Gastrocnemius medialis (tissue), 4 donors: ENCODE results near the gene ARVCF.

Experiments
- POLR2A ChIP-seq, 2 donors: fragments of 450-650 bp; IDR thresholded peaks; one replicate each; pipeline ENCODE4 v1.6.1; 2017; ENCODE audit warnings: antibody characterized with exemption in 2 of 2, mild to moderate bottlenecking in 2 of 2, moderate library complexity in 2 of 2
- TF ChIP-seq, protein P1 (sequence below), 5 experiments: fragments of 450-650 bp in 3 of 5; fragments of 200-600 bp in 2 of 5; sonication (generic) in 2 of 5; IDR thresholded peaks in 4 of 5; conservative IDR thresholded peaks in 1 of 5; 1 replicate in 4 of 5; 2 replicates in 1 of 5; pipeline ENCODE4 v1.5.1; 2016 to 2019; ENCODE audit warnings: antibody characterized with exemption in 5 of 5, mild to moderate bottlenecking in 3 of 5, moderate library complexity in 3 of 5

- no peak for TF ChIP-seq POLR2A (IDR thresholded peaks at IDR 0.05)
- TF ChIP-seq, protein P1, sequence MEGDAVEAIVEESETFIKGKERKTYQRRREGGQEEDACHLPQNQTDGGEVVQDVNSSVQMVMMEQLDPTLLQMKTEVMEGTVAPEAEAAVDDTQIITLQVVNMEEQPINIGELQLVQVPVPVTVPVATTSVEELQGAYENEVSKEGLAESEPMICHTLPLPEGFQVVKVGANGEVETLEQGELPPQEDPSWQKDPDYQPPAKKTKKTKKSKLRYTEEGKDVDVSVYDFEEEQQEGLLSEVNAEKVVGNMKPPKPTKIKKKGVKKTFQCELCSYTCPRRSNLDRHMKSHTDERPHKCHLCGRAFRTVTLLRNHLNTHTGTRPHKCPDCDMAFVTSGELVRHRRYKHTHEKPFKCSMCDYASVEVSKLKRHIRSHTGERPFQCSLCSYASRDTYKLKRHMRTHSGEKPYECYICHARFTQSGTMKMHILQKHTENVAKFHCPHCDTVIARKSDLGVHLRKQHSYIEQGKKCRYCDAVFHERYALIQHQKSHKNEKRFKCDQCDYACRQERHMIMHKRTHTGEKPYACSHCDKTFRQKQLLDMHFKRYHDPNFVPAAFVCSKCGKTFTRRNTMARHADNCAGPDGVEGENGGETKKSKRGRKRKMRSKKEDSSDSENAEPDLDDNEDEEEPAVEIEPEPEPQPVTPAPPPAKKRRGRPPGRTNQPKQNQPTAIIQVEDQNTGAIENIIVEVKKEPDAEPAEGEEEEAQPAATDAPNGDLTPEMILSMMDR (IDR thresholded peaks at IDR 0.05 in 4 of 5, conservative IDR thresholded peaks at IDR 0.05 in 1 of 5): no peak
Measured at GRCh38 chr22:19963863-19964642, 52.6 kb downstream of the ARVCF start.
